ENCODE results near the gene NUCB1. TPM values are rescaled to one million over a fixed set of nuclear protein-coding genes. Genes with fewer than 3 reads are reported as not detected.

Gene NUCB1
- total and polyA plus RNA-seq, 9 of the 15 experiments (the other 6 are each of a cell fraction or from before 2014, with no cell fraction given), result 3.1 to 153 (median 71.7) TPM

GRCh38 chr19:48878196-48879024 lies 21.7 kb upstream of the NUCB1 start (continued):
- TF ChIP-seq NONO (IDR thresholded peaks at IDR 0.05; ENCODE audit: low read depth in 2 of 2, low read length in 1 of 2) (peak in 1 of 2 experiments; percentile 84; a peak in 1 of 4 replicates), CBFA2T3 (IDR thresholded peaks at IDR 0.05) (peak; percentile 100), ID3 (CRISPR knock-in tag; IDR thresholded peaks at IDR 0.05) (no peak), ID3 (tag; IDR thresholded peaks at IDR 0.05) (peak; percentile 77), ZEB2 (IDR thresholded peaks at IDR 0.05) (0 out of 2 replicates have a peak, but pooled peaks have one; percentile 77), GABPA (tag; conservative IDR thresholded peaks at IDR 0.05; ENCODE audit: low read depth) (peak; percentile 58), TCF7L2 (IDR thresholded peaks at IDR 0.05; ENCODE audit: low read depth, low read length) (no peak), TCF7 (IDR thresholded peaks at IDR 0.05; ENCODE audit: borderline replicate concordance) (peak; percentile 74; the same call in 1 of the 2 replicates), ZNF785 (CRISPR knock-in tag; IDR thresholded peaks at IDR 0.05) (no peak), FUS (optimal IDR thresholded peaks at IDR 0.05; ENCODE audit: low read depth, low read length) (no peak), SMARCC2 (IDR thresholded peaks at IDR 0.05; ENCODE audit: low read depth) (peak; percentile 95), KDM1A (IDR thresholded peaks at IDR 0.05) (peak; percentile 99 to 100), E2F1 (CRISPR knock-in tag; IDR thresholded peaks at IDR 0.05) (0 out of 2 replicates have a peak, but pooled peaks have one; percentile 55), E2F5 (CRISPR knock-in tag; IDR thresholded peaks at IDR 0.05) (no peak), ZNF239 (CRISPR knock-in tag; IDR thresholded peaks at IDR 0.05) (peak; percentile 20; the same call in 1 of the 2 replicates), PRDM10 (IDR thresholded peaks at IDR 0.05; ENCODE audit: partially characterized antibody) (peak; percentile 59), PYGO2 (tag; IDR thresholded peaks at IDR 0.05) (peak; percentile 72; the same call in 1 of the 2 replicates), CBX2 (IDR thresholded peaks at IDR 0.05; ENCODE audit: insufficient read depth, low read length, poor library complexity, severe bottlenecking) (no peak), ZNF24 (IDR thresholded peaks at IDR 0.05) (peak; percentile 66; the same call in 1 of the 2 replicates), HDAC2 (IDR thresholded peaks at IDR 0.05) (peak; percentile 99), FOXK1 (CRISPR knock-in tag; IDR thresholded peaks at IDR 0.05; ENCODE audit: borderline replicate concordance) (0 out of 2 replicates have a peak, but pooled peaks have one; percentile 37), MYC (IDR thresholded peaks at IDR 0.05; ENCODE audit: low read depth, low read length) (peak; percentile 70; the same call in 1 of the 2 replicates), MYC (CRISPR knock-in tag; IDR thresholded peaks at IDR 0.05; ENCODE audit: borderline replicate concordance, low read depth) (no peak; the same call in 1 of the 2 replicates)
